CD14-positive monocyte (primary cell): ENCODE results near the gene MINK1. TPM values are rescaled to one million over a fixed set of nuclear protein-coding genes. Genes with fewer than 3 reads are reported as not detected.

Source experiments
- DNase-seq, 3 donors: peaks; one replicate each; pipeline ENCODE4 v3.0.0-alpha.2; 2011 to 2022
- H2AFZ ChIP-seq: 2 replicates; pipeline ENCODE4 v1.6.0; 2012; ENCODE audit warnings: mild to moderate bottlenecking, low read depth, low read length, inconsistent platforms; ENCODE audit not compliant: insufficient read depth, poor library complexity, severe bottlenecking
- H3K27ac ChIP-seq, 2 donors: 1 replicate in 1 of 2; 2 replicates in 1 of 2; pipeline ENCODE4 v1.5.1; 2012 to 2013; ENCODE audit warnings: low read length in 2 of 2, control low read depth in 1 of 2, inconsistent platforms in 1 of 2, low read depth in 1 of 2, mild to moderate bottlenecking in 1 of 2
- H3K27me3 ChIP-seq, 2 donors: one replicate each; pipeline versions ENCODE4 v1.6.0 to v1.6.1; 2011 to 2013; ENCODE audit warnings: low read length in 2 of 2; ENCODE audit not compliant: control insufficient read depth in 2 of 2, insufficient read depth in 2 of 2
- H3K36me3 ChIP-seq, 2 donors: replicated peaks in 1 of 2; 1 replicate in 1 of 2; 2 replicates in 1 of 2; pipeline versions ENCODE4 v1.5.1 to v1.6.1; 2012 to 2013; ENCODE audit warnings: low read length in 2 of 2, control low read depth in 1 of 2, inconsistent platforms in 1 of 2, mild to moderate bottlenecking in 1 of 2; ENCODE audit not compliant: insufficient read depth in 2 of 2, control insufficient read depth in 1 of 2
- H3K4me1 ChIP-seq, 2 donors: 1 replicate in 1 of 2; 2 replicates in 1 of 2; pipeline versions ENCODE4 v1.5.1 to v1.6.1; 2012 to 2013; ENCODE audit warnings: low read length in 2 of 2, control low read depth in 1 of 2, inconsistent platforms in 1 of 2, mild to moderate bottlenecking in 1 of 2, moderate library complexity in 1 of 2; ENCODE audit not compliant: insufficient read depth in 2 of 2, control insufficient read depth in 1 of 2
- H3K4me2 ChIP-seq: replicated peaks from 2 replicates; pipeline ENCODE3; 2012; ENCODE audit warnings: low read length, moderate library complexity, mild to moderate bottlenecking; ENCODE audit not compliant: poor library complexity, severe bottlenecking; ENCODE audit errors: extremely low read depth
- H3K4me3 ChIP-seq, 3 experiments: fragments of 200-600 bp in 1 of 3; sonication (generic) in 1 of 3; replicated peaks in 1 of 3; 1 replicate in 2 of 3; 2 replicates in 1 of 3; pipeline ENCODE4 v1.5.1; 2011 to 2013; ENCODE audit warnings: low read length in 3 of 3, mild to moderate bottlenecking in 3 of 3, control low read depth in 2 of 3, low read depth in 2 of 3, inconsistent platforms in 1 of 3, moderate library complexity in 1 of 3
- H3K79me2 ChIP-seq: 2 replicates; pipeline ENCODE4 v1.6.0; 2012; ENCODE audit warnings: mild to moderate bottlenecking, control low read depth, inconsistent platforms, low read length, moderate library complexity; ENCODE audit not compliant: insufficient read depth
- H3K9ac ChIP-seq: 2 replicates; pipeline ENCODE4 v1.6.0; 2017; ENCODE audit warnings: low read length, mild to moderate bottlenecking; ENCODE audit not compliant: insufficient read depth, poor library complexity, severe bottlenecking
- H3K9me3 ChIP-seq, 2 donors: replicated peaks in 1 of 2; 1 replicate in 1 of 2; 2 replicates in 1 of 2; pipeline versions ENCODE4 v1.5.1 to v1.6.1; 2012 to 2013; ENCODE audit warnings: low read length in 2 of 2, control low read depth in 1 of 2; ENCODE audit not compliant: control insufficient read depth in 1 of 2, insufficient read depth in 1 of 2
- H4K20me1 ChIP-seq: 2 replicates; pipeline ENCODE4 v1.6.0; 2012; ENCODE audit warnings: mild to moderate bottlenecking, low read length, control low read depth, moderate library complexity; ENCODE audit not compliant: insufficient read depth
- H3K27ac Mint-ChIP-seq, 7 donors: one replicate each; pipeline ENCODE4 v1.8.0; 2020; ENCODE audit warnings: mild to moderate bottlenecking in 7 of 7, mixed read lengths in 7 of 7, moderate library complexity in 6 of 7, inconsistent platforms in 2 of 7
- H3K27me3 Mint-ChIP-seq, 3 donors: one replicate each; pipeline ENCODE4 v1.8.0; 2021 to 2022; ENCODE audit warnings: low read depth in 3 of 3, mild to moderate bottlenecking in 3 of 3, mixed read lengths in 3 of 3, moderate library complexity in 3 of 3, inconsistent platforms in 1 of 3
- H3K36me3 Mint-ChIP-seq, 2 donors: one replicate each; pipeline ENCODE4 v1.8.0; 2020; ENCODE audit warnings: mixed read lengths in 2 of 2, inconsistent platforms in 1 of 2, mild to moderate bottlenecking in 1 of 2
- H3K4me1 Mint-ChIP-seq: one replicate; pipeline ENCODE4 v1.8.0; 2020; ENCODE audit warnings: mild to moderate bottlenecking, mixed read lengths
- H3K4me3 Mint-ChIP-seq, 2 donors: one replicate each; pipeline ENCODE4 v1.8.0; 2020; ENCODE audit warnings: mild to moderate bottlenecking in 2 of 2, mixed read lengths in 2 of 2, moderate library complexity in 1 of 2
- H3K9me3 Mint-ChIP-seq, 7 donors: one replicate each; pipeline ENCODE4 v1.8.0; 2020 to 2022; ENCODE audit warnings: mixed read lengths in 7 of 7, mild to moderate bottlenecking in 6 of 7, moderate library complexity in 6 of 7, inconsistent platforms in 2 of 7
- WGBS: methylation state at CpG from one replicate; pipeline ENCODE4 v1.1.5; 2013; ENCODE audit warnings: missing lambda C conversion rate; ENCODE audit not compliant: insufficient coverage; 5-methylcytosine and 5-hydroxymethylcytosine counted together
- intact Hi-C, 2 donors: fragments of 100-400 bp; cut with micrococcal nuclease; formaldehyde crosslinking; loops; one replicate each; pipeline versions ENCODE4 v1.15.0 to v1.15.1; 2023
- polyA plus RNA-seq, 3 donors: library from polyadenylated mRNA; depleted of rRNA in 1 of 3; unstranded in 2 of 3; stranded (reverse) in 1 of 3; fragments of 300-500 nt in 2 of 3; fragments of >200 nt in 1 of 3; fragmentation: Illumina TruSeq in 2 of 3; gene quantifications; 1 replicate in 2 of 3; 2 replicates in 1 of 3; pipeline ENCODE4 v1.2.3, GENCODE V29; 2012 to 2021
- TF ChIP-seq, protein P1 (sequence below): fragments of 200-600 bp; IDR thresholded peaks from one replicate; pipeline ENCODE4 v1.8.0; 2022; ENCODE audit warnings: antibody characterized with exemption, mild to moderate bottlenecking

Gene MINK1
- polyA plus RNA-seq, 3 donors: 3.2 to 159 (median 7.2) TPM

DNA sequence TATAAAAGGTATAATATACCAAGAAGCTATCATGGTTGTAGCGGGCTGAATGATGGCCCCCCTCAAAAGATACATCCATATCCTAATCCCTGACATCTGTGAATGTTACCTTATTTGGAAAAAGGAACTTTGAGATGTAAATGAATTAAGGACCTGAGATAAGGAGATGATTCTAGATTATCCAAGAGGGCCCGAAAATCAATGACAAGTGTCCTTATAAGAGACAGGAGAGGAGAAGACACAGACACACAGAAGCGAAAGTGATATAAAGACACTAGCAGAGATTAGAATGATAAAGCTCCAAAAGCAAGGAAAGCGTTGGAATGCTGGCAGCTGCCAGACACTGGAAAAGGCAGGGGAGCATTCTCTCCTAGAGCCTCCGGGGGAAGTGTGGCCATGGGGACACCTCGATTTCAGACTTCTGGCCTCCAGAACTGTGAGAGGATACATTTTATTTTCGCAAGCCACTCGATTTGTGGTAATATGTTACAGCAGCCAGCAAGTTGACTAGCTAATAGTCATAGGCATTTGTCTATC, 86.4 kb downstream of the MINK1 start:
- Histone ChIP-seq H3K27me3 (no peaks in the 10 kb centered on the region), H3K4me2 (no peak overlapping the region), H3K4me3 (no peak overlapping the region), H4K20me1 (no peaks in the 10 kb centered on the region), H2AFZ (no peak overlapping the region), H3K9ac (no peak overlapping the region), H3K79me2 (no peaks in the 10 kb centered on the region), H3K27ac (no peak overlapping the region), H3K9me3 (no peaks in the 10 kb centered on the region), H3K4me1 (peaks cover 17% of the 10 kb centered on the region in 2 donors), H3K36me3 (no peaks in the 10 kb centered on the region)
- TF ChIP-seq, protein P1, sequence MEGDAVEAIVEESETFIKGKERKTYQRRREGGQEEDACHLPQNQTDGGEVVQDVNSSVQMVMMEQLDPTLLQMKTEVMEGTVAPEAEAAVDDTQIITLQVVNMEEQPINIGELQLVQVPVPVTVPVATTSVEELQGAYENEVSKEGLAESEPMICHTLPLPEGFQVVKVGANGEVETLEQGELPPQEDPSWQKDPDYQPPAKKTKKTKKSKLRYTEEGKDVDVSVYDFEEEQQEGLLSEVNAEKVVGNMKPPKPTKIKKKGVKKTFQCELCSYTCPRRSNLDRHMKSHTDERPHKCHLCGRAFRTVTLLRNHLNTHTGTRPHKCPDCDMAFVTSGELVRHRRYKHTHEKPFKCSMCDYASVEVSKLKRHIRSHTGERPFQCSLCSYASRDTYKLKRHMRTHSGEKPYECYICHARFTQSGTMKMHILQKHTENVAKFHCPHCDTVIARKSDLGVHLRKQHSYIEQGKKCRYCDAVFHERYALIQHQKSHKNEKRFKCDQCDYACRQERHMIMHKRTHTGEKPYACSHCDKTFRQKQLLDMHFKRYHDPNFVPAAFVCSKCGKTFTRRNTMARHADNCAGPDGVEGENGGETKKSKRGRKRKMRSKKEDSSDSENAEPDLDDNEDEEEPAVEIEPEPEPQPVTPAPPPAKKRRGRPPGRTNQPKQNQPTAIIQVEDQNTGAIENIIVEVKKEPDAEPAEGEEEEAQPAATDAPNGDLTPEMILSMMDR: no peak
- Mint-ChIP-seq H3K4me1 (peaks cover 19% of the 10 kb centered on the region), H3K27me3 (peaks cover 0 to 3% (median 0%) of the 10 kb centered on the region in 3 donors), H3K9me3 (no peaks in the 10 kb centered on the region), H3K4me3 (no peak overlapping the region), H3K27ac (peak overlapping the region in 4 of 7 donors; percentile 58 to 93 (median 76)), H3K36me3 (no peaks in the 10 kb centered on the region)
- WGBS: 85% methylated on average over 5 of the region's 8 CpGs
- DNase-seq: no peak
- intact Hi-C loops: no loop called here

DNA sequence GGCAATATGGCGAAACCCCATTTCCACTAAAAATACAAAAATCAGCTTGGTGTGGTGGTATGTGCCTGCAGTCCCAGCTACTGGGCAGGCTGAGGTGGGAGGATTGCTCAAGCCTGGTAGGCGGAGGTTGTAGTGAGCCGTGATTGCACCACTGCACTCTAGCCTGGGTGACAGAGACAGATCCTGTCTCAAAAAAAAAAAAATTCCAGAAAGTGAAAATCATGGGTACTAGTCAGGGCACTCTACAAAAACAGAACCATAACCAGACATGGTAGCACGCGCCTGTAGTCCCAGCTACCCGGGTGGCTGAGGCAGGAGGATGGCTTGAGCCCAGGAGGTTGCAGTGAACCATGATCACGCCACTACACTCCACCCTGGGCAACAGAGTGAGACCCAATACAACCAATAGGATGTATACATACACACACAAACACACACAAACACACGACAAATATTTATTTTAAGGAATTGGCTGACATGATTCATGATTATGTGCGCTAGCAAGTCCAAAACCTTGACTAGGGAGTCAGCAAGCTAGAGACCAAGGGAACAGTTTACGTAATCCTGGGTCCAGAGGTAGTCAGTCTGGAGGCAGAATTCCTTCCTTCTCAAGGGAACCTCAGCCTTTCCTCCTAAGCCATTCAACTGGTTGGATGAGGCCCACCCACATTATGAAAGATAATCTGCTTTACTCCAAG, 87.4 kb downstream of the MINK1 start:
- peak; percentile 61 to 90 (median 82) for DNase-seq
- no peaks in the 10 kb centered on the region for H3K27me3 ChIP-seq
- H3K9ac ChIP-seq: peak overlapping the region; percentile 6
- H3K9me3 ChIP-seq: no peaks in the 10 kb centered on the region
- peak overlapping the region; percentile 38 for H2AFZ ChIP-seq
- H3K79me2 ChIP-seq: no peaks in the 10 kb centered on the region
- TF ChIP-seq, protein P1: no peak
- H3K27ac ChIP-seq: peak overlapping the region; percentile 65 to 77
- H3K4me3 ChIP-seq: no peak overlapping the region
- 50% methylated on average over 2 of the region's 10 CpGs for WGBS
- peaks cover 0 to 2% (median 0%) of the 10 kb centered on the region in 3 donors for H3K27me3 Mint-ChIP-seq
- peaks cover 19% of the 10 kb centered on the region for H3K4me1 Mint-ChIP-seq
- H4K20me1 ChIP-seq: no peaks in the 10 kb centered on the region
- H3K4me3 Mint-ChIP-seq: peak overlapping the region in 1 of 2 donors; percentile 73
- H3K9me3 Mint-ChIP-seq: no peaks in the 10 kb centered on the region
- no peaks in the 10 kb centered on the region for H3K36me3 ChIP-seq
- peak overlapping the region; percentile 53 to 93 (median 90) for H3K27ac Mint-ChIP-seq
- intact Hi-C loops: no loop called here
- H3K36me3 Mint-ChIP-seq: no peaks in the 10 kb centered on the region
- H3K4me1 ChIP-seq: peaks cover 17% of the 10 kb centered on the region in 2 donors
- peak overlapping the region; percentile 15 for H3K4me2 ChIP-seq
